ENCODE measurements around the gene ZNF423. TPM values are rescaled to one million over a fixed set of nuclear protein-coding genes. Genes with fewer than 3 reads are reported as not detected.
A peak's percentile ranks its signal among the peaks of the same experiment; 100 is the strongest.

The ZNF423 gene
- total RNA-seq, 4 donors from 2014 or later, result 1.4 to 20.6 (median 4.7) TPM

- TF ChIP-seq, protein P1, sequence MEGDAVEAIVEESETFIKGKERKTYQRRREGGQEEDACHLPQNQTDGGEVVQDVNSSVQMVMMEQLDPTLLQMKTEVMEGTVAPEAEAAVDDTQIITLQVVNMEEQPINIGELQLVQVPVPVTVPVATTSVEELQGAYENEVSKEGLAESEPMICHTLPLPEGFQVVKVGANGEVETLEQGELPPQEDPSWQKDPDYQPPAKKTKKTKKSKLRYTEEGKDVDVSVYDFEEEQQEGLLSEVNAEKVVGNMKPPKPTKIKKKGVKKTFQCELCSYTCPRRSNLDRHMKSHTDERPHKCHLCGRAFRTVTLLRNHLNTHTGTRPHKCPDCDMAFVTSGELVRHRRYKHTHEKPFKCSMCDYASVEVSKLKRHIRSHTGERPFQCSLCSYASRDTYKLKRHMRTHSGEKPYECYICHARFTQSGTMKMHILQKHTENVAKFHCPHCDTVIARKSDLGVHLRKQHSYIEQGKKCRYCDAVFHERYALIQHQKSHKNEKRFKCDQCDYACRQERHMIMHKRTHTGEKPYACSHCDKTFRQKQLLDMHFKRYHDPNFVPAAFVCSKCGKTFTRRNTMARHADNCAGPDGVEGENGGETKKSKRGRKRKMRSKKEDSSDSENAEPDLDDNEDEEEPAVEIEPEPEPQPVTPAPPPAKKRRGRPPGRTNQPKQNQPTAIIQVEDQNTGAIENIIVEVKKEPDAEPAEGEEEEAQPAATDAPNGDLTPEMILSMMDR (IDR thresholded peaks at IDR 0.05), result no peak
- no peak for TF ChIP-seq POLR2A (IDR thresholded peaks at IDR 0.05)
- Histone ChIP-seq H3K27ac (no peak overlapping the region), H3K4me1 (peaks cover 0 to 7% (median 0%) of the 10 kb centered on the region in 4 donors), H3K4me3 (no peak overlapping the region), H3K27me3 (no peaks in the 10 kb centered on the region), H3K36me3 (no peaks in the 10 kb centered on the region), H3K9me3 (no peaks in the 10 kb centered on the region)
- DNase-seq, result peak in 1 of 3 donors; percentile 13
Observed at GRCh38 chr16:49502136-49502881, 353.6 kb downstream of the ZNF423 start.

GRCh38 chr16:49499869-49500610, 355.9 kb downstream of the ZNF423 start:
- Histone ChIP-seq H3K36me3 (no peaks in the 10 kb centered on the region), H3K27me3 (no peaks in the 10 kb centered on the region), H3K9me3 (no peaks in the 10 kb centered on the region), H3K4me3 (no peak overlapping the region), H3K4me1 (peaks cover 0 to 7% (median 0%) of the 10 kb centered on the region in 4 donors), H3K27ac (no peak overlapping the region)
- DNase-seq, result peak in 1 of 3 donors; percentile 21
- TF ChIP-seq, protein P1 (IDR thresholded peaks at IDR 0.05), result no peak
- TF ChIP-seq POLR2A (IDR thresholded peaks at IDR 0.05), result no peak

DNA sequence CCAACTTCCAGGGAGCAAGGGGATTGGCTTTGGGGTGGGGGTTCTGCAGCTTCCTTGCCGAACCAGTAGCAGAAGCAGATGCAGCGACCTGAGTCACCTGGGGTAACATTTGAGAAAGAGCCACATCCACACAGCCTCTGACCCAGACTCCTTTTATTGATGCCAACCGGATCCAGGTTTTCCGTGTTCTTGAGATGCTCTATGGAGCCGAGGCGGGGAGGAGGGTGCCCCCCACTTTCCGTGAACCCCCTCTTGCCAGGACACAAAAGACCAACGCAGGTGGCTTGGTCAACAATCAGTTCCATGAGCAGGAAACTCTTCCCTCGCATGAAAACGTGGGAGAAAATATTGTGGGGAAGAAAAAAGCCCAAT, 356.5 kb downstream of the ZNF423 start:
- H3K9me3 ChIP-seq, result no peaks in the 10 kb centered on the region
- H3K27me3 ChIP-seq, result no peaks in the 10 kb centered on the region
- H3K27ac ChIP-seq, result no peak overlapping the region
- H3K36me3 ChIP-seq, result no peaks in the 10 kb centered on the region
- peaks cover 0 to 7% (median 0%) of the 10 kb centered on the region in 4 donors for H3K4me1 ChIP-seq
- peak in 1 of 3 donors; percentile 15 for DNase-seq
- TF ChIP-seq, protein P1 (IDR thresholded peaks at IDR 0.05), result no peak
- no peak for TF ChIP-seq POLR2A (IDR thresholded peaks at IDR 0.05)
- no peak overlapping the region for H3K4me3 ChIP-seq

GRCh38 chr16:49498666-49499413, 357.1 kb downstream of the ZNF423 start:
- no peaks in the 10 kb centered on the region for H3K36me3 ChIP-seq
- H3K4me1 ChIP-seq, result peaks cover 0 to 7% (median 0%) of the 10 kb centered on the region in 4 donors
- DNase-seq, result peak in 2 of 3 donors; percentile 18 to 36
- no peaks in the 10 kb centered on the region for H3K27me3 ChIP-seq
- no peaks in the 10 kb centered on the region for H3K9me3 ChIP-seq
- TF ChIP-seq, protein P1 (IDR thresholded peaks at IDR 0.05), result no peak
- TF ChIP-seq POLR2A (IDR thresholded peaks at IDR 0.05), result no peak
- no peak overlapping the region for H3K27ac ChIP-seq
- no peak overlapping the region for H3K4me3 ChIP-seq

- peak in 1 of 3 donors; percentile 15 for DNase-seq
- no peaks in the 10 kb centered on the region for H3K9me3 ChIP-seq
- no peak overlapping the region for H3K27ac ChIP-seq
- TF ChIP-seq POLR2A (IDR thresholded peaks at IDR 0.05), result no peak
- TF ChIP-seq, protein P1 (IDR thresholded peaks at IDR 0.05), result no peak
- no peaks in the 10 kb centered on the region for H3K36me3 ChIP-seq
- no peak overlapping the region for H3K4me3 ChIP-seq
- H3K27me3 ChIP-seq, result no peaks in the 10 kb centered on the region
- peaks cover 0 to 7% (median 0%) of the 10 kb centered on the region in 4 donors for H3K4me1 ChIP-seq
Observed at GRCh38 chr16:49498264-49498663, 357.6 kb downstream of the ZNF423 start.

Measured in Peyer's patch (tissue), 4 donors.